Esophagus mucosa (tissue), 1 donor: Measurements from ENCODE around the gene PIK3R5. TPM values are rescaled to one million over a fixed set of nuclear protein-coding genes. Genes with fewer than 3 reads are reported as not detected.

Source experiments
- ATAC-seq: fragments of 200-7000 bp; cut with Tn5 transposase; one replicate; pipeline ENCODE4 v1.9.1; 2020
- total RNA-seq: library from RNA; stranded (reverse); gene quantifications from one replicate; pipeline ENCODE4 v1.2.4, GENCODE V29; 2023
- donor health status: DM: yes; HTN: yes; CAD: no.

The PIK3R5 gene
- total RNA-seq, 1 donor from 2014 or later = 0.88 TPM

DNA sequence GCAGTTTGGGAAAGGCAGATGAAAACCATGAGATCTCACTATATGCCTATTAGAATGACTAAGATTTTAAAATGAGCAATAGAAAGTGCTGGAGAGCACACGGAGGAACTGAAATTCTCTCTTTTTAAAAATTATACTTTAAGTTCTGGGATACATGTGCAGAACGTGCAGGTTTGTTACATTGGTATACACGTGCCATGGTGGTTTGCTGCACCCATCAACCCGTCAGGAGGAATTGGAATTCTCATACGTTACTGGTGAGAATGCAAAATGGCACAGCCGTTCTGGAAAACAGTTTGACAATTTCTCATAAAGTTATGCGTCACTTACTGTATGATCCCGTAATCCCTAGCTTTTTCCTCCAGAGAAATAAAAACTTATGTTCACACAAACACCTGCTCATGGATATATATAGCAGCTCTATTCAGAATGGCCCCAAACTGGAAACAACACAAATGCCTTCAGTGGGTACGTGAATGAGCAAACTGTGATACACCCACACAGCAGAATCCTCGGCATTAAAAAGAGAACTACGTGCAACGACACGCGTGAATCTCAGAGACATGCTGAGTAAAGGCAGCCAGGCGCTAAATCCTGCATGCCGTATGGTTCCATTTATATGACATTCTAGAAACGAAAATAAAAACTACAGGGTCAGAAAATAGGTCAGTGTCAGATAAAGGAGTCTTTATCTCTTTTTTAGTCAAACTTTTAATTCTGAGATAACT, 109.9 kb downstream of the PIK3R5 start:
- ATAC-seq = no peak

GRCh38 chr17:8851600-8851999, 113.9 kb downstream of the PIK3R5 start:
- ATAC-seq = no peak

- no peak for ATAC-seq
Measured at GRCh38 chr17:8849311-8850041, 116.0 kb downstream of the PIK3R5 start.

DNA sequence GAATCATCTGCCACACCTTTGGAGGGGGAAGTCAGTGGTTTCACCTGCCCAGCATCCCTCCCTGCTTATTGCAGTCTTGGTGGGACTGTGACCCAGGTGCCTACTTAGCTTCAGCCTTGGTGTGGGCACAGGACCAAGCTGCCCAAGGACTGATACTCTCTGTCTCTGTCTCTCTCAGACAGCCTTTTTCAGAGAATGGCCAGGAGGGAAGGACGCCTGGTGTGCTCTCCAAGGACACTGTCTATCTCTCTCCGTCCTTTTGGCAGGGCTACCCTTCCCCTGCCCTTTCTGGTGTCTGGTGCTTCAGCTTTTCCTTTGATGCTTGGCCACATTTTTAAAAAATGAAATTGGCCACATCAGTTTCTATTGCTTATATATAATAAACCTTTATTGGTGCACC, 117.6 kb downstream of the PIK3R5 start:
- no peak for ATAC-seq

GRCh38 chr17:8846768-8847211, 118.7 kb downstream of the PIK3R5 start:
- peak; percentile 72 for ATAC-seq

DNA sequence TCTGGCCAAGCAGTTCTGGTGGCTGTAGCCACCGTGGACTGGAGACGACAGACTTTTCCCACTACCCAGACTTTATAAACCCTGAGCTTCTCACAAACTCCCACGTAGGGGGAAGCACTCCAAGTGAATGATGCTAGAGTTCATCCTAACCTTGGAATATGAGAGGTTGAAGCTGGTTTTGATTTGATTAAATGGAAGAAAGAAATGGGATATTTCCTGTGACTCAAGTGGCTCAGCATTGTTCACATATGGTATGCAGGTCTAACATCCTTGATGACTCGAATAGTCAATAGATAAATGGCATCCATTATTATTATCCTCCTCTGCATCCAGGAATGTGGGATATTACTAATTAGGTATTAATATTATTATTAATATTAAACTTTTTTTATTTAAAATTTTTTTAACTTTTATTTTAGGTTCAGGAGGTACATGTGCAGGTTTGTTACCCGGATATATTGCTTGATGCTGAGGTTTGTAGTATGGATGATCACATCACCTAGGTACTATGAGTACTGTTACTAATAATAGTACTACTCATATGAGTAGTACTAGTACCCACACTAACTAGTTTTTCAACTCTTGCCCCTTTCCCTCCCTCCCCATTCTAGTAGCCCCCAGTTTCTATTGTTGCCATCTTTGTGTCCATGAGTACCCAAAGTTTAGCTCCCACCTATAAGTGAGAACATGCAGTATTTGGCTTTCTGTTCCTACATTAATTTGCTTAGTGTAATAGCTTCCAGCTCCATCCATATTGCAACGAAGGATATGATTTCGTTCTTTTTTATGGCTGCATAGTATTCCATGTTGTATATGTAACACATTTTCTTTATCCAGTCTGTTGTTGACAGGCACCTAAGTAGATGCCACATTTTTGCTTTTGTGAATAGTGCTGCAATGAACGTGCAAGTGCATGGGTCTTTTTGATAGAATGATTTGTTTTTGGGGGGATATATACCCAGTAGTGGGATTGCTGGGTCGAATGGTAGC, 121.0 kb downstream of the PIK3R5 start:
- no peak for ATAC-seq

DNA sequence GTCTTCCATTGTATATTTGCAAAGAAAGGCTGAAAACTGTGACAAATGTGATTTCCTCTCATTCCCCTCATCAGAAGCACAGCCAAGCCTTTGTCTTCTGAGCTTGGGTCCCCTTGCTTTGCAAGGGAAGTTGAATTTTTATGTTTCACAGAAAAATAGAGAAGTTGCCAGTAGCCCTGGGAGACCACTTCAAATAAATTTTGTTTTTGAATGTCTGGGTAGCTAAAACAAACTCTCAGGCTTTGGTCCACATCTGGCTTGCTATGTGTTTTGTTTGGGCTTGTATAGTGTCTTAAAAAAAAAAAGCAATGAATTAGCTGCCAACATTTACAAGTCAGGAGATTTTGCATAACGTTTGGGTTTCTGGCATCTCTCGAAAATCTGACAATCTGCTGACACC, 122.2 kb downstream of the PIK3R5 start:
- ATAC-seq = no peak

- no peak for ATAC-seq
Measured at GRCh38 chr17:8841844-8842243, 123.7 kb downstream of the PIK3R5 start.

GRCh38 chr17:8839410-8839935, 126.0 kb downstream of the PIK3R5 start:
- ATAC-seq = no peak

GRCh38 chr17:8838551-8839095, 126.9 kb downstream of the PIK3R5 start:
- no peak for ATAC-seq

- no peak for ATAC-seq
Measured at GRCh38 chr17:8837563-8838075, 127.9 kb downstream of the PIK3R5 start.

- ATAC-seq = no peak
Measured at GRCh38 chr17:8836821-8837562, 128.5 kb downstream of the PIK3R5 start.

DNA sequence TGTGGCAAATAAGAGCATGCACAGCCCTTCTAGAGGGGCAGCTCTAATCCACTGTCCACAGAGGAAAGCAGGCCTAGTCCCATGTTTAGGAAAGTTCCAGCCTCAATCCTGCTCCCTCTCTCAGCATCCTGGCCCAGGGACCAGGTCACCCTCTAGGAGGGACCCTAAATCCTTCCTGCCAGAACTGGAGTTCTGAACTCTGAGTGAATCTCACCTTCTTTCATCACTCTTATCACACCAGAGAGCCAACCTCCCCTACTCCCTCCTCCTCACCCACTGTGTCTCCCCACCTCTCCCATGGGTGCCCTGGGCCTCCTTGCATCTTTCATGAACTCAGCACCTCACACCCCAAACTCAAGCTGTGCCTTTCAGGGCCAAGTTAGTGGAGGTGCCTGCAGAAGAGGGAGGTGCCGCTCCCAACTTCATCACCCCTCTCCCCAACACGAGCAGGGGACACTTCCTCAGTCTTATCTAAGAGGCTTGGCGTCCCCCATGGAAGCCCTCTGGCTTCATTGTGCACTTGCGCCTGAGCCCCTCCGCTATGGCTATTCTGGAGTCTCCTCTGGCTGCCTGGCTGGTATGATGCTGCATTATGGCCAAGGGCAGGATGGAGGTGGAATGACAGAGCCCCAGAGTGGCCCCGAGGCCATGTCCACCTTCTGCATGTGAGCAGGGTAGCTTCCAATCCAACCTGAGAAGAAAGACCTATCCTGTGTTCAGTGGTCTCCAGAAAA, 129.7 kb downstream of the PIK3R5 start:
- no peak for ATAC-seq

DNA sequence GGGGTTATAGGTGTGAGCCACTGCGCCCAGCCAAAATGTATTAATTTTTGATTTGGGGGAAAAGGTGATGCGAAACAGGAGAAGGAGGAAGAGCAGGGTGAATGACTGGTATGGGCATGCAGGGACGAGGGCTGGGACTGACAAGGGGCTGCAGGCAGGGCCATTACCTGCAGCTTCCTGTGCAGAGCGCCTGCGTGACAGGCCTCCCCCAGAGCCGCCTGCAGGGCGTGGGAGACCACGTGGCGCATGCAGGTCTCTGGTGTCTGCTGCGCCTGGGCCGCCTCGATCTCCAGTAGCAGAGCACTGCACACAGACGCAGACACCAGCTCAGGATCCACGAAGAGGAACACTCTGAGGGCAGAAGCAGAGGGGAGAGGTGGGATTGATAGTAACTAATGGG, 130.4 kb downstream of the PIK3R5 start:
- no peak for ATAC-seq

DNA sequence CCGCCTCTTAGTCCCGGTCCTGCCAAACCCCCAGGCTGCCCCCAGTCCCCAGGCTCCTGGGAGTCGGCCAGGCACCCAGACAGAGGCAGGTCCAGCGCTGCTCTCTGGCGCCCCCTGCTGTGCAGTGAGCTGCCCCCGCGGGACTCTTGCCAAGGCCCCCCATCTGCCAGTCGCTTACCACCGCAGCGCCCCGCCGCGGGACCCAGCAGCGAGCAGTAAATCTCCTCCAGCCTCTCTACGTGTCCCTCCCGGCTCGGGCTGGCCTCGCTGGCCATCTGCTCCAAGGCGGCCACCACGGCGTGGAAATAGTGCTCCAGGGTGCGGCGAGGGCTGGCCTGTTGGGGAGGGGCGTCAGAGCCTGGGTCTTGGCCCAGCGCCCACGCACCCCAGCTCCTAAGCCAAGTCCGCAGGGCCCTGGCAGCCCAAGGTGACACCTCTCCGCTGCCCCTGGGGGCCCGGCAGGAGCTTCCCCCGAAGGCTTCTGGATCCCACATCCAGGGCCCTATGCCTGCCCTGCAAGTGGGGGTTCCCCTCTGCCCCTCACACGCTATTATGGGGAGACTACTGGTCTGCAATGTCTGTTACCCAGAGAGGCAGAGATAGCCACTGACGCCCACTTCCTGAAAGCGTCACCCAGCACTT, 132.7 kb downstream of the PIK3R5 start:
- ATAC-seq = no peak

- no peak for ATAC-seq
Measured at GRCh38 chr17:8831234-8831849, 134.2 kb downstream of the PIK3R5 start.

DNA sequence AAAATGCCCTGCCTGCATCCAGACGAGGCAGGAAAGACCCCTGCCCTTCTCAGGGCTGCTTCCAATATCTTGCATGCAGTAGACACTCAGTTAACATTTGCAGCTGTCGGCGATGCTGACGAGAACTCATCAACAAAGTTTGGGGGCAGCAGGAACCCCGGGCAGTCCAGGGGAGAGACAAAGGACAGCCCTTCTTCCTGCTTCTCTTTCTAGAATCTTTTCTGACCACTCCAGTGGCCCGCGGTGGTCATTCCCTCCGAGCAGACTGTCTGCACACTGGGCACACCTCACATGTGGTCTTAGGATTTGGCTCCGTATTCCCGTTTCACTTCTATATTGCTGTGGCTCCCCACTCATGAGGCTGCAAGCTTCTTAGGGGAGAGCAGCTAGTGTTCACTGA, 135.4 kb downstream of the PIK3R5 start:
- no peak for ATAC-seq

GRCh38 chr17:8829036-8829941, 136.2 kb downstream of the PIK3R5 start:
- ATAC-seq = no peak
